NCI-H510A treated with DMSO at 0.1 percent for 48 hours (cell line): ENCODE data around the gene PPP1R12B.
"Not testable (repeated sequence)": the region's sequence is repeated elsewhere in the genome, so short reads cannot be mapped to it uniquely, and the experiment has no call there.

Experiments used
- DNase-seq: peaks from one replicate; lab custom pipeline; 2025; lab: John Stamatoyannopoulos, UW

Gene PPP1R12B

DNA sequence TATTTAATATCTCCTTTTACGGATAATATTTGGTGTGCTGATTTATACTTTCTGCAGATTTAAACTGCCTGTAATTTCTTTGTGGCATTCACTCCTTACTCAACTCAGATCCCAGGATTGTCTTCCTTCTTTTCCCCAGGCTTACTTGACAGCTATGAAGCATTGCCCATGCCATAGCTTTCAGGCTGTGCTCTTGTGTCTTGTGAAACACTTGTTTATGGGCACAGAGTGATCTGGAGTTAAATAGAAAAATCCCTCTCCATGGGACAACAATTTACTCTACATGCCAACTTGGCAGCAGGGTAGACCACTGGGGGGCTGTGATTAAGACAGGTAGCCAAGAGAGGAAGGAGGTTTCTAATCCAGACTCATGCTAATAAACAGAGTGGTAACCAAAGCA is 57.4 kb downstream of the PPP1R12B start:
- no peak for DNase-seq

DNA sequence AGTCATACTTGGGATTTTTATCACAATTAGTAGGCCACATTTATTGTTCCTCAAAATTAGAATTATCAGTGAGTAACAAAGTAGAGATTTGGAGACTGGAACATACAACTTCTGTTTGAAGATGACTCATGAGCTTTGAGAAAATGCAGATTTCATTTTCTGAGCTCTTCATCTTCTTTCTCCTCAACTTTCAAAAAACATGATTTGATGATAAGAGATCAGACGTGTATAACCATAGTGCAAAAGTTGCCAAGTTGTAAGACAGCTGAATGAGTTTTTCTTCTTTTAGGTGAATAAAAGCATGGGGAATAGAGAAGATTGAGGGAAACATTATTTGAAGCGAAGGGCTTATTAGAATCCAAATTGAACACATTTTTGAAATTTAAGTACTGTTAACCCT is 58.4 kb downstream of the PPP1R12B start:
- DNase-seq, result not testable (repeated sequence)

DNA sequence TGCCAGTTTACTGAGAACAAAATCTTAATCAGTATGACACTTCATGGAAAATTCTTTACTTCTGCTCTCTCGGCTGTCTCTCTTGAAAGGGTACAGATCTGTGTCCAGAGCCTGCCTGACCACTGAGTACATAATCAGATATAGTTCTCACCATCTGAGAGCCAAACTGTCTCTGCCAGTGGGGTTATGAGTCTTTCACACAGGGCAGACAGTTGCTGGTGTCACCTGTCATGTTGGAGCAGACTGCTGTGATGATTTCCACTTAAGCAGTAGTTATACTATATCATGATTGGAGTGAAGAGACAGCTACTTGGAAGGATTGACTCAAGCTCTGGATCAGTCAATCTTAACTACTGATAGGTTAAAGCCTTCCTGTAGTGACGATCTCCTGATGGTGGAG is 58.9 kb downstream of the PPP1R12B start:
- peak; percentile 4 for DNase-seq

DNA sequence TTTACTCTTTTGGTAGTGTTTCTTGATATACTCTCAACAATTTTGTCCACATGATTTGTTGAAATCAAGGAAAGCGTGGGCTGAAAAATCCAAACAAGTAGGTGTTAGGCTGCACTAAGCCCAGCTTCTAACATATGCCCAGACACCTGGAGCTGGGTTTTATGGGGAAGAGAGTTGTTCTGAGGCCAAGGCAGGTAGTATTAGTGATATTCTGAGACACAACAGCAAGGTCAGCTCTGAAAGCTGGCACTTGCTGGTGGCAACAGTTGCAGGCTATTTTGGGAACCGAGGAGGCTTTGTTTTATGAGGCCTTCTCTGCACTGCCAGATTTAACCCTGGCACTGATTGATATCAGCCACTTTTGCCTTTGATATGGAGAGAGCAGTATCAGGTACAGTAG is 61.8 kb downstream of the PPP1R12B start:
- not testable (repeated sequence) for DNase-seq

DNA sequence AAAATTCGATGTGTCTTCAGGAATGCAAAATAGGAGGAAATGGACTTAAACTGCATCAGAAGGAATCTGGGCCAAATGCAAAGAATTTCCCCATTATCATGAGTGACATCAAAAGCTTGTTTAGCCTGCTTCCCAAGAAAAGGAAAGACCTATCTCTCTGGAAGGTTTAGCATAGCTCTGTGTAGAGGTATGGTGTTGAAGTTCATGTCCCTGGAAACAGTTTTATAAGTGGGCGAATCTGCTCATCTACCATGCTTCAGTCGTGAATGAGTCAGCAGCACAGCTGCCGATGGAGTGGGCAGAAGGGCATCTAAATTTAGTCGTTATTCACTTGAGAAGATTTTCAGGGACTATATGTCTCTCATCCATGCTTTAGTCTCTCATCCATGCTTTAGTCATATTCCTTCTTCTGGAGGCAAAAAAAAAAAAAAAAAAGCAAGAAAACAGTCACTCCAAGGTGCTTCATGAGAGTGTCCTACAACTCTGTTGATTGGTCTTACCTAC is 62.4 kb downstream of the PPP1R12B start:
- not testable (repeated sequence) for DNase-seq

DNA sequence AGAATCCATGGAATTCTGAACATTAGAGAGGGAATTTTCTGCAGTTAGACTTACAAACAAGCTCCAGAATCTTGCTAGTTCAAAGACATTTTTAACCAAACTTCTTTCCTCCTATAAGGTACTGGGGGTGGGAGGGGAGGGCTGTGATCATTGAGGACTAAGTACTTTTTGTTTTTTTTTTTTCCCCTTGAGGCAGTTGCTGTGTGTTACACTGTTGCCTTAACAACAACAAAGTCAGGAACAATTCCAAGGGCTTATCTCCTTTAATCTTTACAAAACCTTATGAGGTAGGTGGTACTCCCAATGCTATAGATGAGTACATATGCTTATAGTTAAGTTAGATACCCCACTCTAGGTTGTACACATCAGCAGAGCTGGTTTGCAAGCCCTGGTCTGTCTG is 62.9 kb downstream of the PPP1R12B start:
- DNase-seq, result no peak

DNA sequence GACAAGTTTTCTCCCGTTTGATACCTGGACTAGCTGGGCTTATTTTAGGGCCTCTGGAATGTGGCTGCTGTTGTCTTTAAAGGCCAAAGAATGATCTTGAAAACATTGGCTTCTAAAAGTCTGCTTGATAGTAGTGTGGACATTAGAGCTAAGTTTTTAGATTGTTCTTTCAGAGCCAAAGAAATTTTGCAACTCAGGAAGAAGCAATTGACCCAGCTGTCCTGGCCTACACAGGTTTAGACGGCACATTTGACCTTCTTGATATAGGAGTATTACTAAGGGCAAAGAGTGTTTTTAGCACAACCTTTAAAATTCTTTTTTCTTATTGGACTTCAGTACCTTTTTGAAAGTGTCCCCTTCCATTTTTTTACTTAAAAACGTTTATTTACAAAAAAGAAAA is 63.9 kb downstream of the PPP1R12B start:
- DNase-seq, result not testable (repeated sequence)

DNA sequence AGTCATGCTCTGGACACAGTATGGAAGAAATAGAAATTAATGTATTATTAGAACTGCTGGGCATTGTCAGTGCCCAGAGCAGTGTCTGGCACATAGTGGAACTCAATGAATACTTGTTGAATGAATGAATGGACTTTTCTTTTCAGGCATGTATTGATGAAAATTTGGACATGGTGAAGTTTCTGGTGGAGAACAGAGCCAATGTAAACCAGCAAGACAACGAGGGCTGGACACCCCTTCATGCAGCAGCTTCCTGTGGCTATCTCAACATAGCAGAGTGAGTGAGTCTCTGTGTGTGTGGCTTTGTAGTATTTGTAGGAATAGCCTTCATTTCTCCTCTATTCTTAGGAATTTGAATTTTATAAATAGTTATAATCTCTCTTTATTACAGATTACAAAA is 68.1 kb downstream of the PPP1R12B start:
- no peak for DNase-seq

DNA sequence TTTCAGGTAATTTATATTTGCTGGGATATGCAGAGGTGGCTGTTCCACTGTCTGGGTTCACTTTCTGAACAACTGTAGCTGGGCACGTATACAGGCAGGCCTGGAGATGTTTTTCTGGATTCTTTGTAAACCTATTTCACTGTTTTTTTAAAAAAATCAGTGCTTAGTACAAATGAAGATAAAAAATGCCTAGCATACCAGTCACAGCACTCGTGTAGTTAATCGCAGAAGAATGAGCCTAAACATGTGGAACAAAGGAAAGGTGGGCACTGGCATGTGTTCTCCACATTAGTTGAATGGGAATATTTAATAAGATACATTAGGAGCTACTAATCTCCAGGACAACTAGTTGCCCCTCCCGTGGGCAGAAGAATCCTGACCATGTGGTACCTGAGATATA is 68.6 kb downstream of the PPP1R12B start:
- DNase-seq, result not testable (repeated sequence)

DNA sequence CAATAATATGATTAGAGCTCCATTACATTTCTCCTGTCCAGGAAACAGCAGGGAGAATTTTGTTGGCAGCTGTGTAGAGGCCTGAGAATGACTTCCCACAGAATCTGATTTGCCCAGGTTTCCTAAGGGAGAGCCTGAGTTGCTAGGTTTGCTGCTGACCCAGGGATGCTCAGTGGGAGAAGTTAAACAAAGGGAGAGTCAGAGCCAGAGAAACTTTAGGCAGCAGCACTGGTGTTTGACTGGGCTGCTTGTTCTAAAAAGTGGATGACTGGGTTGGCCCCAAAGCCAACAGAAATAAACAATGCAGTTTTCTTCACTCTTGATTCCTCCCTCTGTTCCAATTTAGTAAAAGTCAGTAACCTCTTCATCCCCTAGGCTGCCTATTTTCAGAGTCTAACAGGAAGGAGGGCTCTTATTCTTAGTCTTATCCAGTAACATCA is 69.3 kb downstream of the PPP1R12B start:
- not testable (repeated sequence) for DNase-seq

DNA sequence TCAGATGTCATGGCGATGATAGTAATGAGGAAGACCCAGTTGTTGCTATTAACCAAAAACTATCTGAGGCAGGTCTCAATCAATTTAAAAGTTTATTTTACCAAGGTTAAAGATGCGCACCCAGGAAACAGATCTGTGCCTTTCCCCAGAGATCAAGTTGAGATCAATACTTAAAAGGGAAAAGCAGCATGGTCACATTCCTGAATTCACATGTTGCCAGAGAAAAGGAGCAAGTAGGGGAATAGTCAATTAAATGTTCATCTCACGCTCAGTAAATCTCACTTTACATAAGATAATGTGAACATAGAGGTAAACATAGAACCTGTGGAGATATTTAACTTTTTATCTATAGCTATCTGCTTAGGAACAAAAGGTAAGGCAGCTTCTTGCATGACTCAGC is 71.2 kb downstream of the PPP1R12B start:
- DNase-seq, result not testable (repeated sequence)

DNA sequence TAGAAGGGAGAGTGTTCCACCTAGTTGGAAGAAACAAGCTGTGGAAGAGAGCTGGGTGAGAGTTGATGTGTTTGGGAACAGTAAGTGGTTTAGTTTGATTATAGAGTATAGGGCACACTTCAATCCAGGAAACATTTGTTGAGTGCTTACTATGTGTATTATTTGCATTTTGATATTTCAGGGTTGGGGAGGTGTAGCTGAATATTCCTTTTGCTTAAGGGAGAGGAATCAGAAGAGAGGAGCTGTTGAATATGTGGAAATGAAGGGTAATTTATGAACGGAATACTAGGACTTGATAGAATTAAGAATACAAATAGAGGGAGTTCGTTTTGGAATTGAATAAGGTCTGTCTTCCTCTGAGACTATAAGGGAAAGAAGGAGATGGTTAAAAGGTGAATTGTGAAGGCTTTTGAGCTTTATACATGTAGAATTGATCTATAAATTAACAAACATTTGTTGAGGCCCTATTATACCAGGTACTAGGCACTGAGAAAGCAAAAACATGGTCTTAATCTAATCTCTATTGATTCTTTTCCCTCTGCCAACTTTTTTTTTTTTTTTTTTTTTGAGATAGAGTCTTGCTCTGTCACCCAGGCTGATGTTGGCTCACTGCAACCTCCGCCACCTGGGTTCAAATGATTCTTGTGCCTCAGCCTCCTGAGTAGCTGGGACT is 72.1 kb downstream of the PPP1R12B start:
- DNase-seq, result not testable (repeated sequence)

DNA sequence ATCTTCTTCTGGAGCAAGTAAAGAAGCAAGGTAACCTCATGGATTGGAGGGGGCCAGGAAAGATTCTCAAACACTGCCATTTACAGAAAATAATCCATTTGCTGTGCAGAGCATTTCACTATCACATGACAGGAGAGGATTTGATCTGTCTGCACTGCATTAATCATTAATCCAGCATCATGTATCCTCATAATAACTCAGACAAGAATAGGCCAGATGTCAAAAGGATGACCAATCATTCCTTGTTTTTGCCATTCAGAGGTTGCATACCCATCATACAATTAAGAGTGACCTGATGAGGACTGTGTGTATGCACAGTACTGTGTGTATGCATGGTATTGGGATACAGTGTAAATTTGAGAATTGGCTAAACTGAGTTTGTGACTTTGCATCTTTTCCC is 74.2 kb downstream of the PPP1R12B start:
- DNase-seq, result not testable (repeated sequence)

DNA sequence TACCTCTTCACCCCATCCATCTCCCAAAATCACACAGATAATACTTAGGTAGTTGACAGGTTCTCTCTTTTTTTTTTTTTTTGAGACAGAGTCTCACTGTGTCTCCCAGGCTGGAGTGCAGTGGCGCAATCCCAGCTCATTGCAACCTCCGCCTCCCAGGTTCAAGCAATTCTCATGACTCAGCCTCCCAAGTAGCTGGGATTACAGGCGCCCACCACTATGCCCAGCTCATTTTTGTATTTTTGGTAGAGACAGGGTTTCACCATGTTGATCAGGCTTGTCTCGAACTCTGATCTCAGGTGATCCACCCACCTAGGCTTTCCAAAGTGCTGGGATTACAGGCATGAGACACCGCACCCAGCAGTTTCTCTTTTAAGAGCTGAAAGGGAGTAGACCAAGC is 75.8 kb downstream of the PPP1R12B start:
- DNase-seq, result not testable (repeated sequence)

DNA sequence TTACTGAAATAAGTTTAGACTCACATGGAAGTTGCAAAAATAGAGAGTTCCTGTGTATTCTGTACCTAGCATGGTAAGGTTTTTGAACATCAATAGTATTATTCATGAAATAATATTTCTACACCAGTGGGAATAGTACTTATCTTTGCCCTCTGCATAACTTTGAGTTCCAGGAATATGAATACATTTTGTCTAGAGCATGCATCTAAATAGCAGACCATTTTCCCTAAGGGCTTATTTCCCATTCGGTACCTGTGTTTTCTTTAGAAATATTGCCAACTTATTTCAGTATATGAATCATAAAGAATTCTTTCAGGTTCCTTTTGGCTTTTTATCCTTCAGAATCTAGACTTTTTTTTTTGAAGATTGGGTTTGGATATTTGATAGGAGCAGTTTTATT is 81.6 kb downstream of the PPP1R12B start:
- DNase-seq, result not testable (repeated sequence)

DNA sequence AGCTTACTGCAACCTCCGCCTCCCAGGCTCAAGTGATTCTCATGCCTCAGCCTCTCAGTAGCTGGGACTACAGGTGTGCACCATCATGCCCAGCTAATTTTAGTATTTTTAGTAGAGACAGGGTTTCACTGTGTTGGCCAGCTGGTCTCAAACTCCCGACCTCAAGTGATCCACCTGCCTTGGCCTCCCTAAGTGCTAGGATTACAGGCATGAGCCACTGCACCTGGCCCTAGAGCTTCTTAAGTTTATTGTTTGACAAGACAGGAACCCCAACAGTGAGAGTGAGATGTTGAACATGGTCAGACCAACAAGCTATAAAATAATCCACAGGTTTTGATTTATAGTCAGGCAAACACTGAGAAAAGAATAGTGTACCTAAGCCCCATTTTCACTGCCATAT is 83.8 kb downstream of the PPP1R12B start:
- DNase-seq, result peak; percentile 22

DNA sequence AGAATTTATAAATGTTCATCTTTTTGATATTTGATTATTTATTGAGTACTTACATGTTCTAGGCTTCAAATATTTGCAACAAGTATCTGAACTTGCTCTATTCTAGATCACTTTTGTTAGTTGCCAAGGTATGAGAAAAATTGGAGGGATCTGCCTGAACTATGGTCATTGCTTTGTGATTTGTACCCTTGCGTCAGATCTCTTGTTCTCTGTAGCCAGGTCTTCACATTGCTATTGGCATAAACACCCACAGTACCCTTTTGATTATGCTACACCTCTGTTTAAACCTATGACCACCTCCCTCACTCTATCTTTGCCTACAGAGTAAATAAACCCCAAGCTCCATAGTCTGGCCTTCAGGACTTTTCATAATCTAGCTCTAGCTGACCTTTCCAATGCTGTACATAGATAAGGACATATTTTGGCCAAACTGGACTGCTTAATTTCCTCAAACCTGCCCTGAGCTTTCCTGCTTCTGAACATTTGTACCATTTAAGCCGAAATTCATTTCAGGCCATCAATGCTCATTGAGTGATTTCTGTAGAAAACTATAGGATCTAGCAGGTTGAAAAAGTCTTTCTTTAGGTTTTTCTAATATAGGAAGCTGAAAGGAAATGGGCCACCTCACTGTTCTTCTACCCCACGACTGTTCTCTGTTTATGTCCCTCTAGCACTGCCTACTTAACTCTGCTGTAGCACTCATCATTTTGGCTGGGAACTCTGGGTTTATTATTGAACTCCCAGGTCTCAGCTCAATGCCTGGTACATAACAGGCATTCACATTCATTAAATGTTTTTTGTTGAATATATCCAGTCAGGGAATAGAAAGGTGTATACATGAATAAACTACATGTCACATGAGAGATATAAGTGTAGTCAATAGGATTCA is 84.9 kb downstream of the PPP1R12B start:
- DNase-seq, result no peak

DNA sequence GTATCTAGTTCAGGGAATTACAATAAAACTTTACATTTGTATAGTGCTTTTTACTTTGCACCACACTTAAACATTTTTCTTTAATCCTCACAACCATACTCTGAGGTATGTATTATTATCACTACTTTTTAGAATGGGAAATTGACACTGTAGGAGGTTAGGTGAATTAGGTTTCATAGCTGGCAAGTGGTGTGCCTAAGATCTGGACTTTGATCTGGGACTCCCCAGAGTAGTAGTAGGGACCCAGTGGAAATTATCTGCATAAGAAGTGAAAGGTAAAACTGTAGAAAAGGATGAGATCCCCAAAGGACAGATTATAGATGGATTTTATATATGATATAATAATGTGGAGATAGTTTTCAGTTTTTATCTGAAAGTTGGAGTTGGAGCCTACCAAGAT is 85.6 kb downstream of the PPP1R12B start:
- DNase-seq, result no peak

DNA sequence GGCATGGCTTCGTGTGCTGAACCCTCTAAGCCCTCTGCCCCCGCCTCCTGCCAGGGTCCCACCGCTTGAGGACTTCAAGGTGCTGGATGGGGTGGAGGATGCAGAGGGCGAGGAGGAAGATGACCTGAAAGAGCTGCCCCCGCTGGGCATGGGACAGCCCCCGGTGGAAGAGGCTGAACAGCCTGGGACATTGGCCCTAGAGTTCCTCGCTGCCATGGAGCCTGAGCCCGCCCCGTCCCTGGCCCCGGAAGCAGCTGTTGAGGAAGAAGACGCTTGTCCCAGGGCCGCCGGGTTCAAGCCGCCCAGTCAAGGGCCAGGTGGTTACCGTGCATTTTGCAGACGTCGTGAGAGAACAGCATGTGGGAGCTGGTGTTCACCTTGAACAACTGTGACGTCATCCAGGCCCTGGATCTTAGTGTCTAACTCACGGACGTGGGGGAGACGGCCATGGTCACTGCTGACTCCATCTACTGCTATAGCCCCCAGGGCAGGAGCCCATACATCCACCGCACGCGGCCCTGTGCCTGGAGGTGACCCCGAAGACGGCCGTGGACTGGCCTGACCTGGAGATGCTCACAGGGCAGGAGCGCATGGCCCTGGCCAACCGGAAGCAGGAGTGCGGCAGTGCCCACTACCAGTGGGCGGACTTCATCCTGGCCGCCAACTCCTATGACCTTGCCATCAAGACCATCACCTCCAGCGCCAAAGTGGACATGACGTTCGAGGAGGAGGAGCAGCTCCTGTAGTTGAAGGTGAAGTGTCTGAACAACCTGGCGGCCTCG is 90.1 kb downstream of the PPP1R12B start:
- DNase-seq, result no peak

DNA sequence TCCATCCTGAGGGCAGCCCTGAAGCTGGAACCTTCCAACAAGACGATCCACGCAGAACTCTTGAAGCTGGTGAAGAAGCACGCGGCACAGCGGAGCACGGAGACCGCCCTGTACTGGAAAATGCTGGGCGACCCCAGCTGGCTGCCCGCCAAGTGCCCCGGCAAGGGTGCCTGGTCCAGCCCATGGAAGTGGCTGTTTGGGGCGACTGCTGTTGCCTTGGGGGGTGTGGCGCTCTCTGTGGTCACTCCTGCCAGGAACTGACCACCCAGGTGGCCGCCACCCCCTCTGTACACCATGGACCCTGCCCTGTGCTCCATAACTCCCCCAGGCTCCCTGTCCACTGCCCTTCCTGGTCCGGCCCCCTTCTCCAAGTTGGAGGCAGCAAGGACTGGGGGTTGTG is 90.8 kb downstream of the PPP1R12B start:
- DNase-seq, result no peak

DNA sequence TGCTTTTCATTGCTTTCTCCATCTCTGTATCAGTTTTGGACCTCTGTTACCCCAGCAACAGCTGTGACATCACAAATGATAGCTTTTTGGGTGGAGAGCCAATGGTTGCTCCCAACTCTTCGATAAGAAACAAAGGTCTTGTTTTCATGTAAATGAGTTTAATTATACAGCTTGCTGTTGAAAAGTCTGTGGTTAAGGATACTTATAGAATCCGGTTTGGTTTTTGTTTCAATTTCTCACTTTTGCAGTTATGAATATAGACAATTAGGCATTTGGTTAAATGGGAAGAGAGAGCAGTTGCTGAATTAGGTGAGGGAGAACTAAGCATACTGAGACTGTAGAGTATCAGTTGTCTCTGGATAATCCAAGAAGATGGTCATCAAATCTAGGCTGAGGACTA is 99.6 kb downstream of the PPP1R12B start:
- not testable (repeated sequence) for DNase-seq

DNA sequence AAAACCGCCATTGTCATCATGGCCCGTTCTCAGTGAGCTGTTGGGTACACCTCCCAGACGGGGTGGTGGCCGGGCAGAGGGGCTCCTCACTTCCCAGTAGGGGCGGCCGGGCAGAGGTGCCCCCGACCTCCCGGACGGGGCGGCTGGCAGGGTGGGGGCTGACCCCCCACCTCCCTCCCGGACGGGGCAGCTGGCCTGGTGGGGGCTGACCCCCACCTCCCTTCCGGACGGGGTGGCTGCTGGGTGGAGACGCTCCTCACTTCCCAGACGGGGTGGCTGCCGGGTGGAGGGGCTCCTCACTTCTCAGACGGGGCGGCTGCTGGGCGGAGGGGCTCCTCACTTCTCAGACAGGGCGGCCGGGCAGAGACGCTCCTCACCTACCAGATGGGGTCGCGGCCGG is 103.1 kb downstream of the PPP1R12B start:
- DNase-seq, result not testable (repeated sequence)
